ENCODE results near the gene OR4D2. TPM values are rescaled to one million over a fixed set of nuclear protein-coding genes. Genes with fewer than 3 reads are reported as not detected.
A peak's percentile ranks its signal among the peaks of the same experiment; 100 is the strongest.

OR4D2 gene
- total and polyA plus RNA-seq, 2 of the 8 experiments (the other 6 are each of a cell fraction or from before 2014, with no cell fraction given) = not detected

DNA sequence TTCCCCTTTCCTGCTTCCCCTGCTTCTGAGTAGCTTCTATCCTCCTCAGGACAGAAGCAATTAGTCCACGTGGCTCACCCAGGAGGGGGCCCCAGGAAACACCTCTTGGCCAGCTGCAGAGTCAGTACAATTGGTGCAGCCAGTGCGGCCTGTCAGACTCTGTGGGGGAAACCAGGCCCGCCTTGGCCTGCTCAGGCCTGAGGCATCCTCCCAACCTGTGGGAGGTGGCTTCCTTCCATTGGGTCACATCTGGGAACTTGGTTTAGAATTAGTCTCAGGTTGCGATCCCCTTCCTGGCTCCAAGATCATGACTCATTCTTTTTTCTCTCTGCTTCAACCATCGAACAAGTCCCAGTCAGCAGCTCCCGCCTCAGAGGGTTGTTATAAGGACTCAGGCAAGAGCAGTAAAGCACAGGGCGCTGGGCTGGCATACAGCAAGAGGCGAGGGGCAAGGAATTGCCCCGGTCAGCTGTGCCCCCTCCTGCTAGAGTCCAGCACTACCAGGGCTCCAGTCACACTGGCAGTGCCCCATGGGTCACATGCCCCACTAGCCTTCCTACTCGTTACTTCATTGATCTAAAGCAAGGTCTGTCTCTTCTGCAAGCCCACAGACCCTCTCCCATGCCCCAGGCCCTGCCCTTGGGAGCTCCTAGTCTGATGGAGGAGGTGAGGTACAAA is 17.7 kb downstream of the OR4D2 start:
- WGBS, 2 experiments (ENCODE audit: extremely low coverage in 1 of 2, insufficient coverage in 1 of 2, insufficient read length in 1 of 2, insufficient replicate concordance in 2 of 2, low coverage in 1 of 2, low lambda C conversion rate in 2 of 2, missing lambda C conversion rate in 1 of 2) = 73% methylated on average over 9 of the region's 10 CpGs; no CpG with 5 or more reads in 1 of the 2 experiments
- POLR2A ChIA-PET (ENCODE audit: partially characterized antibody) = interaction anchor here (1.2 kb wide), 2 partner anchors 27 to 334 kb away, joined by 3 read pairs; partner anchors contain the start of gene MRPS23
- Histone ChIP-seq H3K4me3 (ENCODE audit: extremely low read depth in 1 of 4, insufficient read depth in 2 of 4, low read depth in 3 of 4, low read length in 4 of 4) (no peak overlapping the region), H3K4me1 (replicated peaks in 1 of 4; ENCODE audit: control insufficient read depth in 3 of 4, insufficient read depth in 4 of 4, low read length in 3 of 4) (peaks cover 0 to 5% (median 0%) of the 10 kb centered on the region in 4 experiments; a peak in 1 of 7 replicates), H2BK20ac (ENCODE audit: low read length) (no peak overlapping the region), H4K20me1 (replicated peaks in 1 of 2; ENCODE audit: control insufficient read depth in 1 of 2, insufficient read depth in 2 of 2, low read length in 2 of 2) (no peaks in the 10 kb centered on the region), H2AFZ (ENCODE audit: low read length) (peak overlapping the region; percentile 24; the same call in 1 of the 2 replicates), H2BK5ac (ENCODE audit: low read depth, low read length) (no peak overlapping the region), H3K14ac (ENCODE audit: insufficient read length) (no peak overlapping the region), H3K56ac (replicated peaks; ENCODE audit: insufficient read length, low read depth, low read length) (no peak overlapping the region), H3K23me2 (ENCODE audit: low read depth, low read length) (no peaks in the 10 kb centered on the region), H2BK12ac (ENCODE audit: low read depth, low read length) (no peak overlapping the region; the same call in 1 of the 2 replicates), H3K27ac (ENCODE audit: low read depth, low read length) (peak overlapping the region; percentile 7; the same call in 1 of the 2 replicates), H3K9ac (replicated peaks in 1 of 4; ENCODE audit: extremely low read depth in 1 of 4, low read depth in 3 of 4, low read length in 3 of 4) (no peak overlapping the region), H3K4me2 (ENCODE audit: insufficient read depth in 1 of 2, low read depth in 2 of 2, low read length in 2 of 2) (no peak overlapping the region), H2AK5ac (ENCODE audit: low read depth, low read length) (no peak overlapping the region), H3K9me3 (ENCODE audit: insufficient read depth in 2 of 2, low read depth in 1 of 2, low read length in 1 of 2) (no peaks in the 10 kb centered on the region), H4K8ac (ENCODE audit: extremely low read depth, insufficient read depth, low read length) (peak overlapping the region; percentile 45; the same call in 1 of the 2 replicates), H4K5ac (ENCODE audit: insufficient read length, low read depth, low read length) (no peak overlapping the region), H3K27me3 (replicated peaks in 1 of 4; ENCODE audit: control insufficient read depth in 3 of 4, extremely low read depth in 1 of 4, insufficient read depth in 3 of 4, low read length in 3 of 4) (peaks cover 0 to 5% (median 0%) of the 10 kb centered on the region in 4 experiments; a peak in 1 of 7 replicates), H3K23ac (ENCODE audit: insufficient read length) (no peak overlapping the region), H2BK15ac (ENCODE audit: low read length) (peak overlapping the region; percentile 78; the same call in 1 of the 2 replicates), H3K18ac (ENCODE audit: extremely low read depth, low read length) (no peak overlapping the region), H4K91ac (replicated peaks; ENCODE audit: insufficient read length, low read length) (no peak overlapping the region), H3K79me2 (ENCODE audit: control insufficient read depth in 1 of 2, insufficient read depth in 2 of 2, low read length in 2 of 2) (no peaks in the 10 kb centered on the region), H2BK120ac (replicated peaks; ENCODE audit: low read depth, low read length) (no peak overlapping the region), H3K36me3 (ENCODE audit: control insufficient read depth in 2 of 4, insufficient read depth in 4 of 4, low read length in 3 of 4) (no peaks in the 10 kb centered on the region), H3K4ac (replicated peaks; ENCODE audit: insufficient read length, low read depth, low read length) (peak overlapping the region; percentile 44), H3K79me1 (ENCODE audit: low read depth, low read length) (no peaks in the 10 kb centered on the region)
- CTCF ChIA-PET (ENCODE audit: partially characterized antibody) = interaction anchor here (0.6 to 3.0 kb wide), 5 partner anchors 12 to 286 kb away, joined by 3 to 14 read pairs (median 4); no protein-coding TSS in a partner anchor
- no peak for FAIRE-seq
- DNase-seq (ENCODE audit: low read depth in 1 of 2, low spot score in 2 of 2) = peak in 1 of 2 experiments; percentile 23
- TF ChIP-seq TAF7 (optimal IDR thresholded peaks at IDR 0.05; ENCODE audit: borderline replicate concordance, low read depth, low read length) (no peak), SP1 (IDR thresholded peaks at IDR 0.05; ENCODE audit: low read depth, low read length) (no peak), RFX5 (IDR thresholded peaks at IDR 0.05; ENCODE audit: borderline replicate concordance, low read depth, low read length) (no peak), SRF (IDR thresholded peaks at IDR 0.05; ENCODE audit: low read depth, low read length) (no peak)
